HEK293 (cell line): ENCODE results near the gene NT5DC3.

Experiments
- GLIS2 ChIP-seq: fragments of 450-650 bp; formaldehyde crosslinking; IDR thresholded peaks from 2 replicates; pipeline ENCODE4 v1.5.1; 2016; ENCODE audit warnings: missing biosample characterization, missing genetic modification characterization
- HOXD13 ChIP-seq: sonication (generic); formaldehyde crosslinking; IDR thresholded peaks from 2 replicates; pipeline ENCODE4 v1.8.0; 2022; ENCODE audit warnings: missing genetic modification reagents, borderline replicate concordance
- INSM2 ChIP-seq: fragments of 450-650 bp; formaldehyde crosslinking; IDR thresholded peaks from 2 replicates; pipeline ENCODE4 v1.5.1; 2016; ENCODE audit warnings: missing biosample characterization, missing genetic modification characterization
- PRDM10 ChIP-seq: fragments of 450-650 bp; formaldehyde crosslinking; IDR thresholded peaks from 2 replicates; pipeline ENCODE4 v1.5.1; 2016; ENCODE audit warnings: missing biosample characterization, missing genetic modification characterization
- SALL2 ChIP-seq: fragments of 450-650 bp; formaldehyde crosslinking; IDR thresholded peaks from 2 replicates; pipeline ENCODE4 v1.5.0; 2017; ENCODE audit warnings: missing biosample characterization, mild to moderate bottlenecking, missing genetic modification characterization, borderline replicate concordance
- SP7 ChIP-seq: fragments of 450-650 bp; formaldehyde crosslinking; IDR thresholded peaks from 2 replicates; pipeline ENCODE4 v1.5.1; 2016; ENCODE audit warnings: missing biosample characterization, missing genetic modification characterization
- WT1 ChIP-seq: fragments of 450-650 bp; formaldehyde crosslinking; IDR thresholded peaks from 2 replicates; pipeline ENCODE4 v1.5.1; 2016; ENCODE audit warnings: missing biosample characterization, missing genetic modification characterization
- ZNF132 ChIP-seq: fragments of 450-650 bp; formaldehyde crosslinking; IDR thresholded peaks from 2 replicates; pipeline ENCODE4 v1.5.1; 2017; ENCODE audit warnings: missing biosample characterization, missing genetic modification characterization, borderline replicate concordance
- ZNF18 ChIP-seq: fragments of 450-650 bp; formaldehyde crosslinking; IDR thresholded peaks from 2 replicates; pipeline ENCODE4 v1.5.1; 2016; ENCODE audit warnings: missing biosample characterization, missing genetic modification characterization
- ZNF211 ChIP-seq: fragments of 450-650 bp; formaldehyde crosslinking; IDR thresholded peaks from 2 replicates; pipeline ENCODE4 v1.5.1; 2016; ENCODE audit warnings: low read depth, missing biosample characterization, missing genetic modification characterization
- ZNF416 ChIP-seq: fragments of 450-650 bp; formaldehyde crosslinking; IDR thresholded peaks from 2 replicates; pipeline ENCODE4 v1.5.1; 2016; ENCODE audit warnings: missing biosample characterization, missing genetic modification characterization
- ZNF600 ChIP-seq: fragments of 450-650 bp; formaldehyde crosslinking; IDR thresholded peaks from 2 replicates; pipeline ENCODE4 v1.5.1; 2016; ENCODE audit warnings: missing biosample characterization, missing genetic modification characterization
- ZNF610 ChIP-seq: fragments of 450-650 bp; formaldehyde crosslinking; IDR thresholded peaks from 2 replicates; pipeline ENCODE4 v1.5.1; 2016; ENCODE audit warnings: missing biosample characterization, missing genetic modification characterization, borderline replicate concordance
- ZNF624 ChIP-seq: fragments of 450-650 bp; formaldehyde crosslinking; IDR thresholded peaks from 2 replicates; pipeline ENCODE4 v1.5.1; 2017; ENCODE audit warnings: missing biosample characterization, missing genetic modification characterization
- ZNF626 ChIP-seq: fragments of 450-650 bp; sonication (Bioruptor Pico); formaldehyde crosslinking; IDR thresholded peaks from 2 replicates; pipeline ENCODE4 v1.5.1; 2018; ENCODE audit warnings: missing biosample characterization, missing genetic modification characterization, inconsistent platforms
- ZNF660 ChIP-seq: fragments of 450-650 bp; IDR thresholded peaks from 2 replicates; pipeline ENCODE4 v1.5.1; 2018; ENCODE audit warnings: missing biosample characterization, mild to moderate bottlenecking, missing genetic modification characterization
- ZNF747 ChIP-seq: fragments of 450-650 bp; formaldehyde crosslinking; IDR thresholded peaks from 2 replicates; pipeline ENCODE4 v1.5.1; 2016; ENCODE audit warnings: missing biosample characterization, missing genetic modification characterization
- ZNF76 ChIP-seq: fragments of 450-650 bp; formaldehyde crosslinking; IDR thresholded peaks from 2 replicates; pipeline ENCODE4; 2016; ENCODE audit warnings: low read depth, missing biosample characterization, missing genetic modification characterization, borderline replicate concordance
- ZNF792 ChIP-seq: fragments of 450-650 bp; formaldehyde crosslinking; IDR thresholded peaks from 2 replicates; pipeline ENCODE4 v1.5.1; 2016; ENCODE audit warnings: missing biosample characterization, missing genetic modification characterization
- ZSCAN5A ChIP-seq: fragments of 450-650 bp; formaldehyde crosslinking; IDR thresholded peaks from 2 replicates; pipeline ENCODE4 v1.5.1; 2016; ENCODE audit warnings: missing biosample characterization, missing genetic modification characterization

NT5DC3 gene

GRCh38 chr12:103841690-103842584 lies 903 bp upstream of the NT5DC3 start (continued):
- TF ChIP-seq PRDM10 (tag by site-specific recombination) (no peak), SALL2 (tag by site-specific recombination) (no peak), GLIS2 (tag by site-specific recombination) (no peak; the same call in none of the 2 replicates), ZNF747 (no peak), ZNF626 (tag by site-specific recombination) (no peak), ZNF610 (no peak), ZSCAN5A (tag by site-specific recombination) (no peak), ZNF211 (tag by site-specific recombination) (no peak), ZNF792 (peak; percentile 75; the same call in 1 of the 2 replicates), HOXD13 (CRISPR knock-in tag) (no peak), ZNF660 (tag by site-specific recombination) (peak; percentile 77), ZNF624 (tag by site-specific recombination) (no peak), WT1 (peak; percentile 61), ZNF600 (tag by site-specific recombination) (peak; percentile 69; the same call in 1 of the 2 replicates), ZNF416 (tag by site-specific recombination) (no peak), ZNF76 (tag by site-specific recombination) (no peak), SP7 (tag by site-specific recombination) (peak; percentile 63), INSM2 (no peak), ZNF132 (tag by site-specific recombination) (no peak), ZNF18 (tag by site-specific recombination) (0 out of 2 replicates have a peak, but pooled peaks have one; percentile 31)
